ENCODE measurements around the gene SLC2A1.

SLC2A1 gene

GRCh38 chr1:42956739-42957138 is 1.9 kb downstream of the SLC2A1 start:
- Mint-ChIP-seq H3K27ac (peak overlapping the region; percentile 91), H3K4me3 (peak overlapping the region; percentile 94), H3K4me1 (ENCODE audit: low read depth) (peaks cover 63% of the 10 kb centered on the region), H3K36me3 (peaks cover 14% of the 10 kb centered on the region), H3K9me3 (ENCODE audit: low read depth) (no peaks in the 10 kb centered on the region), H3K27me3 (no peaks in the 10 kb centered on the region)

- no peaks in the 10 kb centered on the region for H3K9me3 Mint-ChIP-seq (ENCODE audit: low read depth)
- no peaks in the 10 kb centered on the region for H3K27me3 Mint-ChIP-seq
- H3K4me1 Mint-ChIP-seq (ENCODE audit: low read depth): peaks cover 68% of the 10 kb centered on the region
- peak overlapping the region; percentile 83 for H3K4me3 Mint-ChIP-seq
- H3K27ac Mint-ChIP-seq: peak overlapping the region; percentile 84
- peaks cover 20% of the 10 kb centered on the region for H3K36me3 Mint-ChIP-seq
Observed at GRCh38 chr1:42955311-42956063, 3.2 kb downstream of the SLC2A1 start.

DNA sequence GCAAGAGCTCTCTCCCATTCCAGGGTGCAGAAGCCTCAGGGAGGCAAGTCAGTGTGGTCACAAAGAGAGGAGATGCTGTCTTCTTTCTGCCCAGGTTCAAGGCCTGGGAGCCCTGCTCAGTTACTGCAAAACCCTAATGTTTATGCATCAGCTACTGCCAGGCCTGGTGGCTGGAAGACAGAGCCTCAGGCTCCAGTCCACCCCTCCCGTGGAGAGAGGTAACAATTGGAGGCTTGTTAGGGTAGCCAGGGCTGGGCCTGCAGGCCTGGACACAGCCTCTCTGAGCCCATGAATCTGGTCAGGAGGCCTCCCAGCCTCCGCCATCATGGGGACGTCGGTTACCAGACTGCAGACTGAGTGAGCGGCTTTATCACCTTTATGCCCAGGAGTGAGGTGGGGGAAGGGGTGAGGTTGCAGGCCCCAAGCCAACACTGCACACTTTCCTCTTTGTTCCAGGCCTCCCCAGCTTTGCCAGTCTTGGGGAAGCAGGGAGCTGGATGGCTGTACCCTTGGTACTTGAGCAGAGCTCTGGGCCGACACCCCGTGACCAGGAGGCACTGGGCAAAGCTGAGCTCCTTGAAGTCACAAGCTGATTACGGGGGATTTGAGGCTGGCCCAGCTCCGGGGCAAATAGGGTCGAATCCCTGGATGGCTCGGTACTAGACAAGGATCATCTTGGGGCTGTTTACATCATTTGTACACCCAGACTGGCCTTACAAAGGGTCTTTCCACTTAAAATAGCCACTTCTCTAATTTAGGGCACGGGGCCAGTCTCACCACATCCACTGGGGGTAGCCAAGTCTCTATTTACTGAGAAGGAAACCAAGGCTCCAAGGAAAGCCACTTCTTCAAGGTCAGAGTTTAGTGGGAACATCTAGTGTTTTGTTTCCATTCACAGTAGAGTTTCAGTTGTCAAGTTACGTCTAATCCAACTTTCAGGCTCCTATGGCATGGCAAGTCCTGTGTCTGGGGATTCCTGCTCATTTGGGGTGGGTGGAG is 5.2 kb downstream of the SLC2A1 start:
- Mint-ChIP-seq H3K4me3 (peak overlapping the region; percentile 40), H3K27me3 (no peaks in the 10 kb centered on the region), H3K4me1 (ENCODE audit: low read depth) (peaks cover 77% of the 10 kb centered on the region), H3K36me3 (peaks cover 23% of the 10 kb centered on the region), H3K9me3 (ENCODE audit: low read depth) (no peaks in the 10 kb centered on the region), H3K27ac (peak overlapping the region; percentile 50)

- no peaks in the 10 kb centered on the region for H3K9me3 Mint-ChIP-seq (ENCODE audit: low read depth)
- peaks cover 23% of the 10 kb centered on the region for H3K36me3 Mint-ChIP-seq
- H3K4me3 Mint-ChIP-seq: peak overlapping the region; percentile 59
- peak overlapping the region; percentile 55 for H3K27ac Mint-ChIP-seq
- no peaks in the 10 kb centered on the region for H3K27me3 Mint-ChIP-seq
- peaks cover 87% of the 10 kb centered on the region for H3K4me1 Mint-ChIP-seq (ENCODE audit: low read depth)
Observed at GRCh38 chr1:42952303-42953001, 6.2 kb downstream of the SLC2A1 start.

GRCh38 chr1:42951588-42951987 is 7.1 kb downstream of the SLC2A1 start:
- Mint-ChIP-seq H3K36me3 (peaks cover 19% of the 10 kb centered on the region), H3K4me3 (peak overlapping the region; percentile 46), H3K4me1 (ENCODE audit: low read depth) (peaks cover 89% of the 10 kb centered on the region), H3K9me3 (ENCODE audit: low read depth) (no peaks in the 10 kb centered on the region), H3K27me3 (no peaks in the 10 kb centered on the region), H3K27ac (peak overlapping the region; percentile 55)

- Mint-ChIP-seq H3K27me3 (no peaks in the 10 kb centered on the region), H3K27ac (peak overlapping the region; percentile 61), H3K4me1 (ENCODE audit: low read depth) (peaks cover 93% of the 10 kb centered on the region), H3K36me3 (peaks cover 15% of the 10 kb centered on the region), H3K9me3 (ENCODE audit: low read depth) (no peaks in the 10 kb centered on the region), H3K4me3 (peak overlapping the region; percentile 73)
Observed at GRCh38 chr1:42950116-42950481, 8.6 kb downstream of the SLC2A1 start.

DNA sequence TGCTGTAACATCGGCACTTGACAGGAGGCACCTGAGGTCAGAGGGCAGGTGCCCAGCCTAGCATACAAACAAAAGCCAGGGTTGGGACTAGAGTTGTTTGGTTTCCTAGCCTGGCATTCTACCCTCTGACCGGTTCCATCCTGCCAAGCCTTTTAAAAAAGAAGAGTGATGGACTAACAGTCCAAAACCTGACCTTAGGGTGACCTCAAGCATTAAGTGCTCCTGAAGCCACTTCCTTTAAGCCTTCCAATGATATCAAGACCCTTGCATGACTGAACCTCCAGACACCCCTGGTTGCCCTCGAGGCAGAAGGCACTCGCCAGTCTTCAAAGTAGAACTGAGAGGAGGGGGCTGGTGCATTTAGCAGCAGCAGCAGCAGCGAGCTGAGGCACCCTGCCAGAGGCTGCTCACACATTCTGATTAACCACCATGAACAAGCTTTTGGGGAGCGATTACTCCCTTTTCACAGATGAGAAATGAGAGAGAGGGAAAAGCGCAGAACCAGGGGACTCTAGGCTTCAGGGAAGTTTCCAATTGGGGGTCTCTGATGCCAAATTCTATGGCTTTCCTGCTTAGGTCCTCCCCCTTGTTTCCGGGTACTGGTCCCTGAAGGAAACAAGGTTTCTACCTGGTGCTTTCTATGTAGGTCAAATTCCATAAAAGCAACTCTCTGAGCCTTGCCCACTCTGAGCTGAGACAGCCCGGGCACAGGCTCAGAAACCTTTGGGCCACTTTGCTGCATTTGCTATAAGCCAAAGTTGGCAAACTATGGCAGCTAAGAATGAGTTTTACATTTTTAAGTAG is 9.2 kb downstream of the SLC2A1 start:
- no peaks in the 10 kb centered on the region for H3K9me3 Mint-ChIP-seq (ENCODE audit: low read depth)
- peak overlapping the region; percentile 74 for H3K27ac Mint-ChIP-seq
- peaks cover 93% of the 10 kb centered on the region for H3K4me1 Mint-ChIP-seq (ENCODE audit: low read depth)
- peak overlapping the region; percentile 51 for H3K4me3 Mint-ChIP-seq
- H3K36me3 Mint-ChIP-seq: peaks cover 11% of the 10 kb centered on the region
- H3K27me3 Mint-ChIP-seq: no peaks in the 10 kb centered on the region

DNA sequence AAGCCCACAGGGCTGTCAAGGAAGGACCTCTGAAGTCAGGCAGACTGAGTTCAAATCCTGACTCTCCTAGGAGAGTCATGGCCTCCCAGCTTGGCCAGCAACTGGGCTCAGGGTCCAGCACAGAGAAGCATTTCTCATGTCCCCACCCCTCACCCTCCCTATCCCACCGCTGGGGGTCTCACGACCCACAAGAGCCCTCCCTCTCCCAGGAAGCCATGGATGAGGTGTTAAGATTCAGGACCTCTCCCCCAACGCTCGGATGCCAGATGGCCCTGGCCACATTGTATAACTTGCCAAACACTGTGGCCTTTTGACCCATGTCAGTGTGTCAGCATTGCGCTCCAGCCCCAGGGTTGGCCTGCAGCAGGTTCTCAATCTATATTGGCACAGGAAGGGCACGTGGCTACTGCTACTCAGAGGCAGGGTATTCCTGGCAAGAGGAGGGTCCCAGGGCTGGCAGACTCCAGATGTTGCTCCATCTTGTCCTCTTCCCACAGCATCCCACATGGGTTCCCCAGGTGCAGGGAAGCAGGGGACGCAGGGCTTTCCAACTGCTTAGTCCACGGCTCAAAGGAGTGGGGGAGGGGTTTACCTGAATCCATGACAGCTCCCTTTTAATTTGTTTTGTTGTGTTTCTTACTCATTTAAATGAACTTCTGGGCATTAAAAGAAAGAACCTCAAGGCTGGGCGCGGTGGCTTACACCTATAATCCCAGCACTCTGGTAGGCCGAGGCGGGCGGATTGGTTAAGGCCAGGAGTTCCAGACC is 10.5 kb downstream of the SLC2A1 start:
- no peaks in the 10 kb centered on the region for H3K27me3 Mint-ChIP-seq
- peaks cover 95% of the 10 kb centered on the region for H3K4me1 Mint-ChIP-seq (ENCODE audit: low read depth)
- peaks cover 10% of the 10 kb centered on the region for H3K36me3 Mint-ChIP-seq
- H3K4me3 Mint-ChIP-seq: no peak overlapping the region
- H3K9me3 Mint-ChIP-seq (ENCODE audit: low read depth): no peaks in the 10 kb centered on the region
- peak overlapping the region; percentile 3 for H3K27ac Mint-ChIP-seq

DNA sequence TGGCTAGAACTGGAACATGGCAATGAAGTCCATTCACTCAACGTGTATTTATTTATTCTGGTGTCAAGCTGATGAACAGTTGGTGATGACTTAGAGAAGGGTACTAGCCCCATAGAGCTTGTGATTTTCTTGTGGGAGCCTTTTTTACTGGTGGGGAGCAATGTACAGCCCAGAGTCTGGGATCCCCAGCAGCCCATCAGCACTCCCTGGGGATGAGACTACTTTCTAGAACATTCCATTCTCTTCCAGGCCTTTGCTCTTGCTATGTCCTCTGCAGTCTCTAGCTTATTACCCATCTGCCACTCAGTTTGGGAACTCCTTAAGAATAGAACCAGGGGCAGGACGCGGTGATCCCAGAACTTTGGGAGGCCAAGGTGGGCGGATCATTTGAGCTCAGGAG is 11.6 kb downstream of the SLC2A1 start:
- H3K4me3 Mint-ChIP-seq: no peak overlapping the region
- no peaks in the 10 kb centered on the region for H3K9me3 Mint-ChIP-seq (ENCODE audit: low read depth)
- H3K4me1 Mint-ChIP-seq (ENCODE audit: low read depth): peaks cover 96% of the 10 kb centered on the region
- H3K36me3 Mint-ChIP-seq: peaks cover 12% of the 10 kb centered on the region
- peak overlapping the region; percentile 54 for H3K27ac Mint-ChIP-seq
- H3K27me3 Mint-ChIP-seq: no peaks in the 10 kb centered on the region

DNA sequence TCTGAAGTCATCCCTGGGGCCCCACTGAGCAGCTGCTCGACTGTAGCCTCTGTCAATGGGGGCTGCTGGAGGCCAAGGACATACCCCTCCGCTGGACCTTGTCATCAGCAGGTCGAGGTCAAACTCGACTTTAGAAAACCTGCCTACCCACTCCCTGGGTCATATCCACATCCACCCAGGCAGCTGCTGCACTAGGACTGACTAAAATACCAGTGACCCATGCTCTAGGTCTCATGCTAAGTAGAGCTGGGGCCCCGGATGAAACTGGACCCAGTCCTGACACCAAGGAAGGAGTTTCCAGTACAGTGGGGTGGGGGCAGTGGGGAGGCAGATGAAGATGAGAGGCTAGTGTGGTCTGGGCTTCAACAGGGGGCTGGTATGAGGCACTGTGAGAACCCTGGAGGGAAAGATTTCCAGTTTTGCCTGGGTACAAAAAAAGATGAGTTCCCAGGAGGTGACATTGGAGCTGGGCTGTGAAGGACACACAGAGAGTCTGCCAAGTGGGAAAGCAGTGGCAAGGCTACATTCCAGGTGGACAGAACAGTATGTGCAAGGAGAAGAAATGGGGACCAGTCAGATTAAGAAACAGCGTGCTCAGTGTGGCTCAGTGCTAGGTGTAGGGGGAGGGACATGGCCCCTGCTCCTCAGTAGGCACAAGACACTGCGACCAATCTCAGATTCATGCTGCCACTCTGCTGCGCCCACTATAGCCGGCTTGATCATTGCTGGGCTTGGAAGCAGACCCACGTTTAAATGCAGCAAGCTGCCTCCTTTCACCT is 12.4 kb downstream of the SLC2A1 start:
- H3K4me3 Mint-ChIP-seq: peak overlapping the region; percentile 17
- H3K9me3 Mint-ChIP-seq (ENCODE audit: low read depth): no peaks in the 10 kb centered on the region
- H3K4me1 Mint-ChIP-seq (ENCODE audit: low read depth): peaks cover 96% of the 10 kb centered on the region
- peak overlapping the region; percentile 78 for H3K27ac Mint-ChIP-seq
- H3K27me3 Mint-ChIP-seq: no peaks in the 10 kb centered on the region
- peaks cover 10% of the 10 kb centered on the region for H3K36me3 Mint-ChIP-seq

- no peaks in the 10 kb centered on the region for H3K27me3 Mint-ChIP-seq
- peaks cover 10% of the 10 kb centered on the region for H3K36me3 Mint-ChIP-seq
- peak overlapping the region; percentile 78 for H3K27ac Mint-ChIP-seq
- H3K9me3 Mint-ChIP-seq (ENCODE audit: low read depth): no peaks in the 10 kb centered on the region
- H3K4me1 Mint-ChIP-seq (ENCODE audit: low read depth): peaks cover 94% of the 10 kb centered on the region
- H3K4me3 Mint-ChIP-seq: peak overlapping the region; percentile 72
Observed at GRCh38 chr1:42945164-42945563, 13.5 kb downstream of the SLC2A1 start.

DNA sequence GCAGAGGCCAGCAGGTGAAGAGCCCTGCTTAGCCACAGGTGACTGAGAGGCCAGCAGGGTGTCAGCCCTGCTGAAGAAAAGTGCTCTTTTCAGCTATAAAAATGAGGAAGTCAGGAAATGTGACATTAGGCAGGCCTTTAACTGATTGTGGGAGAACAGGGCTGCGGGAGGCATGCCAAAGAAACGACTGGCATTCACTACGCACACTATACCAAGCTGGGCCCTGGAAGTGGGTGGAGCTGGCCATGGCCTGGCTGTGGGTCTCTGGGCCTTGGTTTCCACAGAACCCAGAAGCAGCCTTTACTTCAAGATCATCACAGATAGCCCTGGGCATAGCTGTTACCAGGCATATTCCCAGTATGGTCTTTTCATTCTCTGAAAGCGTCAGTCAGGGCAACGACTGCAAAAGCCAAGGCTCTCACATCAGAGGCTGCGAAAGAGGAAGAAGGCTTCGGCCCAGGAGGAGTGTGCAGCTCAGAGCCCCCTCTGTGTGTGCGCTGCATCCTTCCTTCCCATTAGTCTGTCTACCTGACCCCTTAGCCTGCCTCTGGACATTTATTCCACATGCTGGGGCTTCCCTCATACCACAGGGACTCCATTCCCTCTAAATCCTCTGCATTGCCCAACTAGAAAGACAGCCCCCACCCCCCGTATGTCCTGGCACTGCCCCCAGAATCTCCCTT is 14.3 kb downstream of the SLC2A1 start:
- Mint-ChIP-seq H3K9me3 (ENCODE audit: low read depth) (no peaks in the 10 kb centered on the region), H3K36me3 (peaks cover 11% of the 10 kb centered on the region), H3K4me3 (peak overlapping the region; percentile 72), H3K27ac (peak overlapping the region; percentile 83), H3K4me1 (ENCODE audit: low read depth) (peaks cover 92% of the 10 kb centered on the region), H3K27me3 (no peaks in the 10 kb centered on the region)

Measured in activated naive CD8-positive, alpha-beta T cell (primary cell).